HG03060 (cell line): ENCODE measurements around the gene ARHGDIG.

Source experiments
- ATAC-seq: cut with Tn5 transposase; IDR thresholded peaks from one replicate; pipeline ENCODE4 v1.9.1; 2021; ENCODE audit warnings: low read depth, moderate number of reproducible peaks; ENCODE audit not compliant: unreplicated experiment

Gene ARHGDIG

GRCh38 chr16:279531-279930 lies 860 bp upstream of the ARHGDIG start:
- ATAC-seq, result no peak

DNA sequence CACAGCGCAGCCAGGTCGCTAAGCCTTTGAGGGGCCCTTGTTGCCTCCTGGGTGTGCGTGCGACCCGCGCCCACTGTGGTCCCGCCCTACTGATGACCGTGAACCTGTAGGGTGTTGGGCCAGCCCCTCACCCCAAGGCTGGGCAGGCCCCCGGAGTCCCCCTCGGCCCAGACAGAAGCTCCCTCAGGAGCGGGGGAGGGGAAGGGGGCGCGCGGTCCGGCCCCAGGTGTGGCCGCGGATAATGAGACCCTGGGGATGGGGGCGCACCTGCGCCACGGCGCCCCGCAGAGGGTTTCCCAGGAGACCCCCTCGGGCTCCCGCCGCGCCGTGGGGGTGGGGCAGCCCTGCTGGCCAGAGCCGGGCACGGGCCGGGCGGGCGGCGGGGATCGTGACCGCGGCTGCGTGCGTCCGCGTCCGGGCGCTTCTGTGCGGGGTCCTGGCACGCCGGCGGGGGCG lies 358 bp upstream of the ARHGDIG start:
- ATAC-seq, result no peak

DNA sequence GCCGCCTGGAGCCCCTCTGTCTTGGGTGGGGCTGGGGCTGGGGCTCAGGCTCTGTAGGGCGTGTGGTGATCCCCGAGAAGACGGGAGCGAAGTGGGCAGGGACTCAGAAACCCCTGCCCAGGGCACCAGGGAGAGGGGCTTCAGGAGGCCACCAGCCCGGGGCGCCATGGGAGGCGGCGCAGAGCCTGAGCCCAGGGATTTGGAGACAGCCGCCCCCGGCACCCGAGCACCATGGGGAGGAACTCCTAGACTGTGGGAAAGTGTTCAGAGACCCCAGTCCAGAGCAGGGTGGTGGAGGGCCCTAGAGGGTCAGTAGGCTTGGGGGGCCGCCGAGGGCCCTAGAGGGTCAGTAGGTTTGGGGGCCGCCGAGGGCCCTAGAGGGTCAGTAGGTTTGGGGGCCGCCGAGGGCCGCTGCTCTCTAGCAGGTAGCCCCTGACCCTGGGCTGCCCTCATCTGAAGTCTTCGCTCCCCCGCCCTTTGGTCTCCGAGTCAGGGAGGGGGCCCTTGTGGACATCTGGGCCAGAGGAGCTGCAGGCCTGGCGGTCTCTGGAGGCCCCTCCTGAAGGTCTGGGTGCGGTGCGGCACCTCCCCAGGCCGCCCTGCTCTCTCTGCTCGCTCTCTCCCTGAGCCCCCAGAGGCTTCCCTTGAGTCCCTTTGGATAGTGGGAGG lies 734 bp downstream of the ARHGDIG start:
- no peak for ATAC-seq

GRCh38 chr16:281660-282255 lies 1.4 kb downstream of the ARHGDIG start:
- ATAC-seq, result no peak

GRCh38 chr16:282491-282890 lies 2.1 kb downstream of the ARHGDIG start:
- no peak for ATAC-seq

DNA sequence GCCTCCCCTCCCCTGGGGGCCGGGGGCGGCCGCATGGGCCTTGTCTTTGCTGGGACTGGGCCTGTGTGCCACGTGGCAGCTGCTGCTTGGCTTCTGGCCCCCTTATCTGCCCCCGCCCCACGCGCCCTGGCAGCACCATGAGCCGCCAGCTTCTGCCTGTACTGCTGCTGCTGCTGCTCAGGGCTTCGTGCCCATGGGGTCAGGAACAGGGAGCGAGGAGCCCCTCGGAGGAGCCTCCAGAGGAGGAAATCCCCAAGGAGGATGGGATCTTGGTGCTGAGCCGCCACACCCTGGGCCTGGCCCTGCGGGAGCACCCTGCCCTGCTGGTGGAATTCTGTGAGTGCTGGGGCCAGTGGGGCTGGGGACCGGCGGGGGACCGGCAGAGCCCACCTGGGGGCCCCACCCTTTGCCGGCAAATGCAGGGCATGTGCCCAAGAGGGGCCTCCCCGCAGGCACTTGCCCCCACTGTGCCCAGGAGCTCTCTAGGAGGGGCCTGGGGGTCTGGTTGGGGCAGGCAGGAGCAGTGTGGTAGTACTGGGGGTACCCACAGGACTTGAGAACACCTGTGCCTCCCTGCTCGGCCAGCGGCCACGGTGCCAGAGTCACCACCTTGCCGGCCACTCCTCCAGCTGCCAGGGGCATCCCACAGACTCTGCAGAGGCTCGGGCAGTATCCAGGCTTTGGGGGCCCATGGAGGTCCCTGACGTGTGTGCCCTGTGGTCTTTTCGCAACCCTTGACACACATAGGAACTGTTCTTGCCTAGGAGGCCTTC lies 2.8 kb downstream of the ARHGDIG start, which contains the start of gene PDIA2:
PDIA2 (plus strand) TSS at position 132 of the 773 bp plus-strand sequence; CDS start at position 138, 6 bp downstream.
- no peak for ATAC-seq

DNA sequence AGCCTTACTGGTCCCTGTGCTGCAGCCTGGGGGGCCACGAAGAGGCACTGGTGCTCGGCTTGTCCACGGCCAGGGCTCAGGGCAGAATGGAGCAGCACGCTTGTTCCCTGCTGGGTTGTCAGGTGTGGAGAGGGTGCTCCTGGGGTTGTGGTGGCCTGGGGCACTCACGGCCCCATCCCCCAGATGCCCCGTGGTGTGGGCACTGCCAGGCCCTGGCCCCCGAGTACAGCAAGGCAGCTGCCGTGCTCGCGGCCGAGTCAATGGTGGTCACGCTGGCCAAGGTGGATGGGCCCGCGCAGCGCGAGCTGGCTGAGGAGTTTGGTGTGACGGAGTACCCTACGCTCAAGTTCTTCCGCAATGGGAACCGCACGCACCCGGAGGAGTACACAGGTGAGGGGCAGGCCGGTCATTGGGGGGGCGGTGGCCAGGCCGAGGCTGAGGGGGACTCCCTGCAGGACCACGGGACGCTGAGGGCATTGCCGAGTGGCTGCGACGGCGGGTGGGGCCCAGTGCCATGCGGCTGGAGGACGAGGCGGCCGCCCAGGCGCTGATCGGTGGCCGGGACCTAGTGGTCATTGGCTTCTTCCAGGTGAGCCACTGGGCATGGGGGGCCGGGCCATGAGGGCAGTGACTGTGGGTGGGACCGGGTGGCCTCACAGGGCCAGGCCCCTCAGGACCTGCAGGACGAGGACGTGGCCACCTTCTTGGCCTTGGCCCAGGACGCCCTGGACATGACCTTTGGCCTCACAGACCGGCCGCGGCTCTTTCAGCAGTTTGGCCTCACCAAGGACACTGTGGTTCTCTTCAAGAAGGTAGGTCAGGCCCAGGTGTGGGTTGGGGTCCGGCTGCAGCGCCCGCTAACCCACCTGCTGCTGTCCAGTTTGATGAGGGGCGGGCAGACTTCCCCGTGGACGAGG lies 4.1 kb downstream of the ARHGDIG start:
- no peak for ATAC-seq

DNA sequence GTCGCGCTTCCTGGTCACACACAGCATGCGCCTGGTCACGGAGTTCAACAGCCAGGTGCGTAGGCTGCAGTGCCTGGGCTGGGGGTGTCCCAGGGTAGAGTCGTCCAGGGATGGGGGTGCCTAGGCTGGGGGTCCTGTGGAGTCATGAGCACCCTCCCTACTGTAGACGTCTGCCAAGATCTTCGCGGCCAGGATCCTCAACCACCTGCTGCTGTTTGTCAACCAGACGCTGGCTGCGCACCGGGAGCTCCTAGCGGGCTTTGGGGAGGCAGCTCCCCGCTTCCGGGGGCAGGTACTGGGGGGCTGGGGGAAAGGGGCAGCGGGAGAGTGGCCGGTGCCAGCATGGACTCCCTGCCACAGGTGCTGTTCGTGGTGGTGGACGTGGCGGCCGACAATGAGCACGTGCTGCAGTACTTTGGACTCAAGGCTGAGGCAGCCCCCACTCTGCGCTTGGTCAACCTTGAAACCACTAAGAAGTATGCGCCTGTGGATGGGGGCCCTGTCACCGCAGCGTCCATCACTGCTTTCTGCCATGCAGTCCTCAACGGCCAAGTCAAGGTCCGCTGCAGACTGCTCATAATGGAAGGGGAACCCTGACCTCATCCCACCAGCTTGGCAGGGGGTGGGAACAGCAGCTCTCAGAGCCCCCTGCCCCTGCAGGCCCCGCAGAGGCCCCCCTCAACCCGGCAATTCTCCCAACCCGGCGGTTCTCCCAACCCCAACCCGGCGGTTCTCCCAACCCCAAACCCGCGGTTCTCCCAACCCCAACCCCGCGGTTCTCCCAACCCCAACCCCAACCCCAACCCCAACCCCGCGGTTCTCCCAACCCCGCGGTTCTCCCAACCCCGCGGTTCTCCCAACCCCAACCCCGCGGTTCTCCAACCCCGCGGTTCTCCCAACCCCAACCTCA lies 5.0 kb downstream of the ARHGDIG start:
- ATAC-seq, result no peak

DNA sequence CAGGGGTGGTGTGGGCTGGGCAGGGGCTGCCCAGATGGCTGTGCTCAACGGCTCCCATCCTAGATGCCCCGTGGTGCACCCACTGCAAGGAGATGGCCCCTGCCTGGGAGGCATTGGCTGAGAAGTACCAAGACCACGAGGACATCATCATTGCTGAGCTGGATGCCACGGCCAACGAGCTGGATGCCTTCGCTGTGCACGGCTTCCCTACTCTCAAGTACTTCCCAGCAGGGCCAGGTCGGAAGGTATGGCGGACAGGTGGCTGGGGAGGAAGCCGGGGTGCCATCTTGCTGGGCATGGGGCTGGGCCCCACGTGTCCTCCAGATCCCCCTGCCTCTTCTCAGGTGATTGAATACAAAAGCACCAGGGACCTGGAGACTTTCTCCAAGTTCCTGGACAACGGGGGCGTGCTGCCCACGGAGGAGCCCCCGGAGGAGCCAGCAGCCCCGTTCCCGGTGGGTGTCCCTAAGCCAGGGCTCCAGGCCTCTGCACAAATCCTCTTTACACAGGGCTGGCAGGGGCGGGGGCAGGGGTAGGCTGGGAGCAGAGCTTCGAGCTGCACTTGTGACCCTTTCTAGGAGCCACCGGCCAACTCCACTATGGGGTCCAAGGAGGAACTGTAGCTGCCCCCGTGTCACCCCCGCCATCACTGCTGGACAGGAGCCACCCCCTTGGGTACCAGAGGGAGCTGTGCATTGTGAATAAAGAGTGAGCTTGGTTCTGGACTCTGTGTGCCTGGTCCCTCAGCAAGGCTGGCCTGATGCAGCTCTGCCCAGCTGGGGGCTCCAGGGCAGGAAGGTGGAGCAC lies 6.3 kb downstream of the ARHGDIG start:
- no peak for ATAC-seq

DNA sequence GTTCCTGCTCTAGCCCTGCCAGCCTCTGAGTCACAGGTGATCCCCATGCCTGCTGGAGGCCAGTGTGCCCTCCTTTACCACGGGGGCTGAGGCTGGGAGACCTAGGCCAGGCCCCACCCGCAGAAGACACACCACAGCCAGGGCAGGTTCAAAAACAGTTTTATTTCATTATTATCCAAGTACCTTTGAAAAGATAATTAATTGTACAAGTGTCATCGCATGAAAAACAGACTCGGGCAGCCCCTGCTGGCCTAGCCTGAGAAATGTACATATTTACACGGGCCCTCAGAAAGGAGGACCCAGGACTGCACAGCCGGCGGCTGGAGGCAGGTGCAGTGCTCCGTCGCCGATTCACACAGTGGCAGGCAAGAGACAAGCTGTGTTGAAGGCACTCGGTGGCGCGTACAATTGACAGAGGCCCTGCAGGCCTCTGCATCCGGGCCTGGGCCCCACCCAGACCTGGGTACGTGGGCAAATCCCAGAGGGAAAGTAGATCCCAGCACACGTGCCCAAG lies 7.0 kb downstream of the ARHGDIG start:
- ATAC-seq, result no peak

DNA sequence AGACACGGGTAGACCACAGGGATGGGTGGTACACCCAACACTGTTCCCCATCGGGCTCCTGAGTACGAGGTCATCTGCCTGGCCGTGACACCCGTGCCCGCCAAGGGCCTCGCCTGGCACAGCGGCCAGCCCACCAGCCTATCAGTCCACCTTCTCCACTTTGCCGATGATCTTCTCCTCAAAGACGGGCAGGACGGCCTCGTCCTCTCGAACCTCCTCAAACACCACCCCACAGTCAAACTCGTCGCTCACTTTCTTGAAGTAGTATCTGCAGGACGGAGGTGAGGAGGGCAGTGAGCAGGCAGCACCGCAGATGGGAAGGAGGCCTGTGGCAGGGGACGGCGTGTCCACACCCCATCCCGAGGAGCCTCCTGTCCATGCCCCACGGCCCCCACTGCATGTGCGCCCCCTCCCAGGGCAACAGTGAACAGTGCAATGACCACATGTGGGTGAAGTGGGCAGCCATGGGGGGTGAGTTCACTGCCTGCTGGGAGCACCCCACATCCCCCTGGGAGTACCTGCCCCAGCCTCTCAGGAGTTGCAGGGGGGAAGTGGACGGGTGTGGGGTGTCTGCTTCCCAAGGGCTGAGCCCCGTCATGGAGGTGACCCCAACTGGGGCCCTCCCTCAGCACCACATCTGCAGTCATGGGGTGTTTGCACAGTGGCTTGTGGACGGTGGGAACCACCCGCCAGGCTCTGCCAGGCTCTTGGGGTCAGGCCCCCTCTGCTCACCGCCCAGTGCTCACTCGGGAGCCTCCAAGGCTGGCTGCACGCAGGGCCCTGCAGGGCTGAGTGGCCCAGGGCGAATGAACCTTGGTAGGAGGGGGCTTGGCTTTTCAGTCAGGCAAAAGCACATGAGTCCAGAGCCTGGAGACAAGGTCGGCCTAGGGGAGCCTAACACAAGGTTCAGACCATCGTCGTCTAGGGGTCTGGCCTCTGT lies 7.9 kb downstream of the ARHGDIG start:
- ATAC-seq, result no peak

GRCh38 chr16:289395-289997 lies 9.1 kb downstream of the ARHGDIG start:
- ATAC-seq, result no peak

DNA sequence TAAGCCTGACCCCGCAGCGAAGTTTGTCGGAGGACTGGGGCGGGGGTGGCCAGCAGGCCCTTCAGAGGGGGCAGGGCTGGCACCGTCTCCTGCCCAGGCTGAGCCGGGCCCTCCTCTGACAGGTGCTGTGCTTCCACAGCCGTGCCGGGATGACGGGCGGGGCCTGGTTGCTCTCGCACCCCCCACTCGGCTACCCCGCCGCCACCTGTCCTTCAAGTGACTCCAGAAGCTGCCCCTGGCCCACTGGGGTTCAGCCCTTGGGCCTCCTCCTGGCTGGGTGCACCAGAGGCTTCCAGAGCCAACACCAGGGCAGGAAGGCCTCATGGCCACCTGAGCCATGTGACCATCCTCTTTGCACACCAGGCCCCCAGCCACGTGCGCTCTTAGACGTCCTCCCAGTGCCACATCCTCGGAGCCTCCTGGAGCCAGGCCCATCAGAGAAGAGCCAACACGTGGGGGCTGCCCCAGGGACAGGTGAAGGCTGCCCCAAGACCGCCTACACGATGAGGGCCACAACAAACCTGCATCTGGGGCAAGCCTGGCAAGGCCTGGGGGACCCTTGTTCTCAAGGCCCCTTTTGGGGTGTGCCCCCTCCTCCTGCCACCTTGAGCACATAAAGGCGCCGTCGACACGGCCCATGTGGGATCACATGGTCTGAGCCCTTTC lies 9.8 kb downstream of the ARHGDIG start:
- no peak for ATAC-seq

- no peak for ATAC-seq
Measured at GRCh38 chr16:290681-291405, 10.5 kb downstream of the ARHGDIG start.

DNA sequence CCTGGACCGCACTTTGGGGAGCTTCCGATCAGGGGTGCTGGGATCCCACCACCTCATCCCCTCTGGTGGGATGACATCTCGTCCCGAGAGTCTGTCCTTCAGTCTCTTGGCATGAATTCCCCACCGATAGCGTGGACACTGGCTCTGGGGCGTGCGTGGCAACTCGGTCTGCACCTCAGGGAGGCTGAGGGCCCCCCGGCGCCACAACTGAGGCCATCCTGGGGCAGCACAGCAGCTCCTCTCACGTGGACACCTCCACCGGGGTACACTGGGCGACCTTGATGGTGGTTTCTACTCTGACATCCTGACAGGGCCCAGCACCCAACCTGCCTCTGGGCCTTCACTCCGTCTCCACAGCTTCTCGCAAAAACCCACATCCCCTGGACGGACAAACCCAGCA lies 11.1 kb downstream of the ARHGDIG start:
- ATAC-seq, result no peak
